ENCODE measurements around the gene FAM53A. TPM values are rescaled to one million over a fixed set of nuclear protein-coding genes. Genes with fewer than 3 reads are reported as not detected.
"Not testable (repeated sequence)": the region's sequence is repeated elsewhere in the genome, so short reads cannot be mapped to it uniquely, and the experiment has no call there.

Gene FAM53A
- total and polyA plus RNA-seq, 7 donors: 0.71 to 1.9 (median 1.3) TPM

DNA sequence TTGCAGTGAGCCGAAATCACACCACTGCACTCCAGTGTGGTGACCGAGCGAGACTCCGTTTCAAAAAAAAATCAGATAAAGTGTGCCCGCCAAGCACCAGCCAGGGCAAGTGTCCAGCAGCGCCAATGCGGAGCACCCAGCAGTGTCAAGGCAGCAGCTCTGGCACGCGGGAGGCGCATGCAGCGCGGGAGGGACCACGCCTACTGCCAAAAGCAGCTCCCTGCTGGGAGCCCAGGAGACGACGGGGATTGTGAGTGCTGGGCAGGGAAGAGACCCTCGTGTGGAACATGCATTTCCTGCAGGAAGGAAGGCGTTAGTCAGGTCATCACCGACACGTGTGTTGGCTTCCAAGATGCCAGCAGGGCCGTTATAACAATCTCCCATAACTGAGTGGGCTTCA, 10.4 kb downstream of the FAM53A start:
- no peak for ATAC-seq

DNA sequence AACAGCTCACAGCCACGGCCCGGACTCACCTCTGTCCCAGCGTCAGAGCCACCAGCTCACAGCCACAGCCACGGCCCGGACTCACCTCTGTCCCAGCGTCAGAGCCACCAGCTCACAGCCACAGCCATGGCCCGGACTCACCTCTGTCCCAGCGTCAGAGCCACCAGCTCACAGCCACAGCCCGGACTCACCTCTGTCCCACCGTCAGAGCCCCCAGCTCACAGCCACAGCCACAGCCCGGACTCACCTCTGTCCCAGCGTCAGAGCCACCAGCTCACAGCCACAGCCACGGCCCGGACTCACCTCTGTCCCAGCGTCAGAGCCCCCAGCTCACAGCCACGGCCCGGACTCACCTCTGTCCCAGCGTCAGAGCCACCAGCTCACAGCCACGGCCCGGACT, 13.1 kb downstream of the FAM53A start:
- H3K27ac ChIP-seq; H3K27me3 ChIP-seq (ENCODE audit: insufficient read depth in 3 of 3, low read length in 2 of 3); H3K4me3 ChIP-seq; intact Hi-C loops (cut with DNase I); H3K9me3 ChIP-seq; ATAC-seq; H3K4me1 ChIP-seq; H3K36me3 ChIP-seq (ENCODE audit: insufficient read depth in 1 of 2, low read depth in 1 of 2); DNase-seq: not testable (repeated sequence)
- WGBS, 3 donors: 90 to 93% (median 92%) methylated on average over 20 of the region's 20 CpGs

More for the DNA sequence above, 10.4 kb downstream of the FAM53A start:
- Histone ChIP-seq H3K9me3 (no peaks in the 10 kb centered on the region), H3K4me1 (no peaks in the 10 kb centered on the region), H3K27ac (no peak overlapping the region), H3K4me3 (no peak overlapping the region), H3K36me3 (ENCODE audit: insufficient read depth in 1 of 2, low read depth in 1 of 2) (no peaks in the 10 kb centered on the region), H3K27me3 (ENCODE audit: insufficient read depth in 3 of 3, low read length in 2 of 3) (no peaks in the 10 kb centered on the region)
- DNase-seq: no peak
- WGBS, 3 donors: 79 to 83% (median 82%) methylated on average over 20 of the region's 20 CpGs
- TF ChIP-seq, protein P1, sequence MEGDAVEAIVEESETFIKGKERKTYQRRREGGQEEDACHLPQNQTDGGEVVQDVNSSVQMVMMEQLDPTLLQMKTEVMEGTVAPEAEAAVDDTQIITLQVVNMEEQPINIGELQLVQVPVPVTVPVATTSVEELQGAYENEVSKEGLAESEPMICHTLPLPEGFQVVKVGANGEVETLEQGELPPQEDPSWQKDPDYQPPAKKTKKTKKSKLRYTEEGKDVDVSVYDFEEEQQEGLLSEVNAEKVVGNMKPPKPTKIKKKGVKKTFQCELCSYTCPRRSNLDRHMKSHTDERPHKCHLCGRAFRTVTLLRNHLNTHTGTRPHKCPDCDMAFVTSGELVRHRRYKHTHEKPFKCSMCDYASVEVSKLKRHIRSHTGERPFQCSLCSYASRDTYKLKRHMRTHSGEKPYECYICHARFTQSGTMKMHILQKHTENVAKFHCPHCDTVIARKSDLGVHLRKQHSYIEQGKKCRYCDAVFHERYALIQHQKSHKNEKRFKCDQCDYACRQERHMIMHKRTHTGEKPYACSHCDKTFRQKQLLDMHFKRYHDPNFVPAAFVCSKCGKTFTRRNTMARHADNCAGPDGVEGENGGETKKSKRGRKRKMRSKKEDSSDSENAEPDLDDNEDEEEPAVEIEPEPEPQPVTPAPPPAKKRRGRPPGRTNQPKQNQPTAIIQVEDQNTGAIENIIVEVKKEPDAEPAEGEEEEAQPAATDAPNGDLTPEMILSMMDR (IDR thresholded peaks at IDR 0.05): no peak
- intact Hi-C loops (cut with DNase I): no loop called here

DNA sequence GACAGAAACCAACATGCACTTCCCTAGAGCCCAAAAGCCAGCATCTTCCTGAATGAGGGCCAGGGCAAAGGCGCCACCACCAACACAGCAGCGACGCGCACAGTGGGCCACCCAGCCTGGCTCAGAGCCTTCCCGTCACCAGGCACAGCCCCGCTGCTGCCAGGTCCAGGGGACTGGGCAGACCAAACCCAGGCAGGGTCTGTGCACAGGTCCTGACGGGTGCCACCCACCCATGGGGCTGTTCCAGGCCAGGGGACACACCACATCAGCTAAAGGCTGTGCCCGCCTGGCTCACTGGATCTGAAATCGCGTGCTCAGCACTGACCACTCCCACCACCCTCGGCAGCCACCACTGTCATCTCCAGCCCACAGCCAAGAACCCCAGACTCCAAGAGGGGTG, 13.8 kb downstream of the FAM53A start:
- H3K36me3 ChIP-seq (ENCODE audit: insufficient read depth in 1 of 2, low read depth in 1 of 2): no peaks in the 10 kb centered on the region
- intact Hi-C loops (cut with DNase I): no loop called here

DNA sequence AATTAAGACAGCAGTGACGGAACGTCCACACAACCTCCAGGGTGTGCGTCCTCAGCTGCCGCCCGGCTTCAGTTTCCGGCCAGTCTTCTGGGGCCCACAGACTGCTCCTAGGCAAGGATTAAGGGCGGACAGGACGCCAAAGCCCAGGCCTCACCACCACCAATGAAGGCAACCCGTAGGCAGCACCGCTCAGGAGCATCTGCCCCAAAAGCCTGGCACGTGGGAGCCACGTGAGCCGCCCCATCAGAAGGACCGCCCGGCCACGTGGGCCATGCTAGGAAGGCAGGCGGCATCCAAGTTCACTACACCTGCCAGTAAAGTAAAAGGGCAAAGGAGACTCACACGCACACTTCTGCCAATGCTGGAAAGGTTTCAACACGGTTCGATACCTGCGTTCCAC, 14.3 kb downstream of the FAM53A start:
- H3K4me1 ChIP-seq: no peaks in the 10 kb centered on the region
- no peak for ATAC-seq
- H3K9me3 ChIP-seq: no peaks in the 10 kb centered on the region
- DNase-seq: no peak
- WGBS, 3 donors: 94 to 96% (median 94%) methylated on average over 21 of the region's 21 CpGs
- H3K27me3 ChIP-seq (ENCODE audit: insufficient read depth in 3 of 3, low read length in 2 of 3): no peaks in the 10 kb centered on the region
- TF ChIP-seq, protein P1 (IDR thresholded peaks at IDR 0.05): no peak
- H3K27ac ChIP-seq: no peak overlapping the region
- H3K36me3 ChIP-seq (ENCODE audit: insufficient read depth in 1 of 2, low read depth in 1 of 2): no peaks in the 10 kb centered on the region
- no peak overlapping the region for H3K4me3 ChIP-seq
- intact Hi-C loops (cut with DNase I): no loop called here

More for the DNA sequence above, 13.8 kb downstream of the FAM53A start:
- Histone ChIP-seq H3K27ac (no peak overlapping the region), H3K4me1 (no peaks in the 10 kb centered on the region), H3K27me3 (ENCODE audit: insufficient read depth in 3 of 3, low read length in 2 of 3) (no peaks in the 10 kb centered on the region), H3K9me3 (no peaks in the 10 kb centered on the region), H3K4me3 (no peak overlapping the region)
- WGBS, 3 donors: 88 to 92% (median 91%) methylated on average over 10 to 11 of the region's 11 CpGs
- TF ChIP-seq, protein P1 (IDR thresholded peaks at IDR 0.05): no peak
- ATAC-seq (no peak), DNase-seq (no peak)

DNA sequence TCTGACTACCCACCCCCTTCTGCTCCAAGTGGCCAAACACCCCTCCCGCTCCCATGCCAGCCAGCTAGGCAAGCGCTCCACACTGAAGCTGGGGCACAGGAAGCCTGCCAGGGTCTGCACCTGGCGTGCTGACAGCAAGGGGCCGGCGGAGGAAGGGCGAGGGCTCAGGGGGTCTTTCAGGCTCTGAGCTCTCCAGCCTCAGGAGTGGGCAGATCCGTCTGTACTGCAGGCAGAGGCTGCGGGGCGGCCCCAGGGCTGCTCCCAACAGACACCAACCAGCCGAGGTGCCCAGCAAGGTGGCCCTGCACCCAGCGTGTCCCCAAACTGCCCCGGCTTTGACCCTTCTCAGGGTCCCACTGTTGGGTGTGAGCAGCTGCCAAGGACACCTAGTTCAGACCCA, 14.8 kb downstream of the FAM53A start:
- WGBS, 3 donors: 81 to 85% (median 83%) methylated on average over 12 of the region's 12 CpGs
- Histone ChIP-seq H3K9me3 (no peaks in the 10 kb centered on the region), H3K36me3 (ENCODE audit: insufficient read depth in 1 of 2, low read depth in 1 of 2) (no peaks in the 10 kb centered on the region), H3K27ac (no peak overlapping the region), H3K4me3 (no peak overlapping the region), H3K4me1 (no peaks in the 10 kb centered on the region), H3K27me3 (ENCODE audit: insufficient read depth in 3 of 3, low read length in 2 of 3) (no peaks in the 10 kb centered on the region)
- DNase-seq: no peak
- intact Hi-C loops (cut with DNase I): no loop called here
- ATAC-seq: no peak
- TF ChIP-seq, protein P1 (IDR thresholded peaks at IDR 0.05): no peak

All from psoas muscle (tissue), 8 donors.